CD4-positive, alpha-beta T cell treated with Interferon alpha-2 for 1 hour (primary cell): ENCODE data around the gene FAM149B1.

Source experiments
- DNase-seq, 2 donors: peaks; one replicate each; pipeline ENCODE4 v3.0.0-alpha.2; 2020 to 2022

Gene FAM149B1

GRCh38 chr10:73293461-73293860 is 125.5 kb downstream of the FAM149B1 start:
- no peak for DNase-seq
